Stimulated activated CD8-positive, alpha-beta memory T cell treated with anti-CD3 and anti-CD28 coated beads, Interleukin-4, amount 100 ng/mL, for 24 hours (primary cell): ENCODE measurements around the gene SCYL3.
"Not testable (repeated sequence)": the region's sequence is repeated elsewhere in the genome, so short reads cannot be mapped to it uniquely, and the experiment has no call there.

ENCODE experiments used
- DNase-seq: peaks from one replicate; pipeline ENCODE4 v3.0.0-alpha.2; 2020; ENCODE audit warnings: low read depth

SCYL3 gene

GRCh38 chr1:169893645-169894423 lies at the start of gene SCYL3:
Gene SCYL3, minus strand, starts transcription at chr1:169893896. Its CDS starts 5,056 bp downstream, at chr1:169888840.
- DNase-seq: peak; percentile 80

GRCh38 chr1:169941982-169942830 lies 48.5 kb upstream of the SCYL3 start:
- no peak for DNase-seq

GRCh38 chr1:169933984-169934725 lies 40.5 kb upstream of the SCYL3 start:
- no peak for DNase-seq

GRCh38 chr1:169931795-169932231 lies 38.1 kb upstream of the SCYL3 start:
- no peak for DNase-seq

GRCh38 chr1:169929210-169929526 lies 35.5 kb upstream of the SCYL3 start:
- DNase-seq: no peak

GRCh38 chr1:169928438-169929209 lies 34.9 kb upstream of the SCYL3 start:
- DNase-seq: no peak

- no peak for DNase-seq
Observed at GRCh38 chr1:169925505-169926482, 32.1 kb upstream of the SCYL3 start.

- DNase-seq: no peak
Observed at GRCh38 chr1:169924829-169925228, 31.1 kb upstream of the SCYL3 start.

- no peak for DNase-seq
Observed at GRCh38 chr1:169924063-169924462, 30.4 kb upstream of the SCYL3 start.

- DNase-seq: no peak
Observed at GRCh38 chr1:169921080-169921479, 27.4 kb upstream of the SCYL3 start.

GRCh38 chr1:169918927-169919326 lies 25.2 kb upstream of the SCYL3 start:
- DNase-seq: no peak

GRCh38 chr1:169918220-169918619 lies 24.5 kb upstream of the SCYL3 start:
- not testable (repeated sequence) for DNase-seq

GRCh38 chr1:169915150-169915549 lies 21.5 kb upstream of the SCYL3 start:
- DNase-seq: no peak

GRCh38 chr1:169914531-169914930 lies 20.8 kb upstream of the SCYL3 start:
- DNase-seq: no peak

- DNase-seq: no peak
Observed at GRCh38 chr1:169909499-169909898, 15.8 kb upstream of the SCYL3 start.

- no peak for DNase-seq
Observed at GRCh38 chr1:169906938-169907337, 13.2 kb upstream of the SCYL3 start.

- no peak for DNase-seq
Observed at GRCh38 chr1:169904834-169905233, 11.1 kb upstream of the SCYL3 start.

- DNase-seq: no peak
Observed at GRCh38 chr1:169902751-169903150, 9.1 kb upstream of the SCYL3 start.

GRCh38 chr1:169901115-169901514 lies 7.4 kb upstream of the SCYL3 start:
- DNase-seq: no peak

- no peak for DNase-seq
Observed at GRCh38 chr1:169900571-169900970, 6.9 kb upstream of the SCYL3 start.
